Activated T-cell treated with anti-CD3 and anti-CD28 coated beads for 24 hours (primary cell): ENCODE data around the gene ZNF619.

ENCODE experiments used
- DNase-seq: peaks from one replicate; pipeline ENCODE4 v3.0.0-alpha.2; 2020; ENCODE audit warnings: low read depth

ZNF619 gene

DNA sequence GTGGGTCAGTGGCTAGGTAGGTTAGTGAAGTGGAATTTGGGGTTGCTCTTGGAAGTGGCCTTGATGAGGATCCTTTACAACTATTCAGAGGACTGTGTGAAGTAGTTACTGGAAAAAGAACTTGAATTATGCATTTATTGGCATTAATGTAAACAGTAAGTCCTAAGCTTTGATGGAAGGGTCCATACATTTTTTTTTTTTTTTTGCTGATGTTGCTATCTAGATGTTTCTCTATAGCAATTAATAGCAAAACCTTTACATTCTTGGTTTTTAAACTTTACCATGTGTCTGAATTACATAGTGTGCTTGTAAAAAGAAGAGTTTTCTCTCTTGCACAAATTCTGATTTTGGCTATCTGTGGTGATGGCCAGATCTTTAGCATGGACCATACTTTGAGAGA, 57.4 kb downstream of the ZNF619 start:
- no peak for DNase-seq
